Hematopoietic multipotent progenitor cell treated with erythropoietin and hydrocortisone succinate and interleukin-3 and kit ligand, for 6 days (in vitro differentiated cells): ENCODE results near the gene SIK2.
A peak's percentile ranks its signal among the peaks of the same experiment; 100 is the strongest.

Experiments used
- DNase-seq: peaks from one replicate; pipeline ENCODE4 v3.0.0-alpha.2; 2015

The SIK2 gene

DNA sequence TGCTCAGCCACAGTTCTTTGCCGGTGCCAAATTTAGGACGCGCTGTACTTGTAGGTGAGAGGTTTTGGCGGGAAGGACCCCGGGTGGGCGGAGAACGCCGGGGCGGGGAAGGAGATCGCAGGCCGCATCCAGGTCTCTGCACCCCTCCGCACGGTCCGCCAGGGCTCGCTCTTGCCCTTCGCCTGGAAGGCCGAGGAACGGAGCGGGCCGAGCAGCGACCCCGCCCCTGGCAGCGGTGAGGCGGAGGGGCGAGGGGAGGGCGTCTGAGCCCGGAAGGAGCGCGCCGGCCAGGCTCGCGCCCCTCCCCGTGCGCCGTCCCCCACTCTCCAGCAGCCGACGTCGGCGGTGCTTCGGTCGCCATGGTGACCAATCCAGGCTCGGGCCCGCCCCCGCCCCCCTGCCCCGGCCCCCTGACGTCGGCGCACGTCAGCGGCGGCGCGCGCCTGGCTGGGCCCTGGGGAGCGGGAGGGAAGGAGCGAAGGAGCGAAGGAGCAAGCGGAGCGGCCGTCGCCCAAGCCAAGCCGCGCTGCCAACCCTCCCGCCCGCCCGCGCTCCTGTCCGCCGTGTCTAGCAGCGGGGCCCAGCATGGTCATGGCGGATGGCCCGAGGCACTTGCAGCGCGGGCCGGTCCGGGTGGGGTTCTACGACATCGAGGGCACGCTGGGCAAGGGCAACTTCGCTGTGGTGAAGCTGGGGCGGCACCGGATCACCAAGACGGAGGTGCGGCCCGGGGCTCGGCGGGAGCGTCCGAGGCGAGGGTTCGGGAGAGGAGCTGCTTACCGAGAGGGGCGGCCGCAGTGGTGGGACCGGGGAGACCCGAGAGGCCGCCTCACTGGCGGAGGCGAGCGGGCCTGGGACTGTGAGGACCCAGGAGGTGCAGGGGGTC lies at the start of gene SIK2:
SIK2 (plus strand) TSS at position 471 of the 886 bp plus-strand sequence; CDS start at position 586, 115 bp downstream.
- peak; percentile 96 for DNase-seq

GRCh38 chr11:111554532-111554931 lies 47.7 kb upstream of the SIK2 start:
- DNase-seq: no peak

GRCh38 chr11:111555255-111555654 lies 47.0 kb upstream of the SIK2 start:
- no peak for DNase-seq

GRCh38 chr11:111557425-111558111 lies 44.7 kb upstream of the SIK2 start:
- no peak for DNase-seq

- no peak for DNase-seq
Observed at GRCh38 chr11:111559800-111560464, 42.3 kb upstream of the SIK2 start.

GRCh38 chr11:111560800-111561199 lies 41.4 kb upstream of the SIK2 start:
- no peak for DNase-seq

DNA sequence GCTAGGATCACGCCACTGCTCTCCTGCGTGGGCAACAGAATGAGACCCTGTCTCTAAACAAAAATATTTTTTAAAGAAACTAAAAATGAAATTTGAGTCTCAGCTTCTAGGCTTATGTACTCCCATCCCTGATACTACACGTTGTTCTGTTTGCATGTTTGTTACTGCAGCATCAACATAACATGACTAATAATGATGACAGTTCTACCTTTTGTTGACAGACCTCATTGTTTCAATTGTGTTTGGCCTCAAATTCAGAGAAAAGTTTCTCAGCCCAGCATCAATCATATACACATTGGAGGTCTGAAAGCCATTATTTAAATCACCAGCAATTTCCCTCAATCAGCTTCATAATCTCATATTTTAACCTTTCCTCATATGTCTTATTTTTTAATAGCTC lies 40.9 kb upstream of the SIK2 start:
- DNase-seq: no peak

DNA sequence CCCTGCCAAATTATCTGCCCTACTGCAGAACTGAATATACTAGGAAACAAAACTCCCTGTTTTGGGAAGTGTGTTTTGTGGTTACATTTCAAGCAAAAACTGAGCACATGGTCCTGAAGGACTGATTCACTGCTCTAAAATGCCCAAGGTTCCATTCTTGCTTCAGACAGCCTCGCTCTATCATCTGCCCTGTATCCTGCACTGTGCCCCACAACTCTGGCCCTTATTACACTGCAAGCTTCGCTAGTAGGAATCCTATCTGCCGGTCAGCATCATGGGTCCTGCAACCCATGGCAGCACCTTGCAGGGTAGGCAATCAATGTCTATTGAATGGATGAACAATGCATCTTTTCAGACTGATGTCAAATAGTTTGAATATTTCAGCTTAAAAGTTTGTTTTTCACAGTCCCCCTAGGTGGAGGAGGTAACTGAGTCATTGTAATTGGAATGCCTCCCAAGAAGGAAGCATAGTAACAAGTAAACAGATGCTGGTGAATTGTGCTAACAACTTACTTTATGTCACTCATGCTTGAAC lies 40.4 kb upstream of the SIK2 start:
- no peak for DNase-seq

GRCh38 chr11:111562692-111563389 lies 39.4 kb upstream of the SIK2 start:
- DNase-seq: no peak

DNA sequence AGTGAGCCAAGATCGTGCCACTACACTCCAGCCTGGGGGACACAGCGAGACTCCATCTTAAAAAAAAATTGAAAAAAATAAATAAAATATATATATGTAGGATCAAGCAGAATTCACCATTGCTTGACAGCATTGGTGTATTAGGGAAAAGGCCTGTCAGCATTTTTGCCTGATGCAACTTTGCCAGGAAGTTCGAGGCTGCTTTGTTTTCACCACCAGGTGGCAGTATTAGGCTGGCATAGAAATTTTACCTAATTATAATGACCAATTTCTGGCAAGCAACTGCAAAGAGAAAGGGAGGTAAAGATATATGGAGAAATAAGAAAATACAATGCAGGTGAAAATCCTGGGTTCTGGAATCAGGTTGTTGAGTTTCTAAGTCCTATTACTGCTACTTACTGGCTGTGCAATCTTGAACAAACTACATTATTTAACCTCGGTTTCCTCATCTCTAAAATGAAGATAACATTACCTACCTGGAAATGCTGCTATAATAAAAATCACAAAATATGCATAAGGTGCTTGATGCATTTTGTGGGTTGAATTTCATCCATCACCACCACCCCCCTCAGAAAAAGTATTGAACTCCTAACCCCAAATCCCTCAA lies 37.0 kb upstream of the SIK2 start:
- peak; percentile 82 for DNase-seq

- no peak for DNase-seq
Observed at GRCh38 chr11:111566324-111566723, 35.9 kb upstream of the SIK2 start.

- DNase-seq: no peak
Observed at GRCh38 chr11:111569476-111569875, 32.8 kb upstream of the SIK2 start.

- no peak for DNase-seq
Observed at GRCh38 chr11:111570796-111571195, 31.5 kb upstream of the SIK2 start.

DNA sequence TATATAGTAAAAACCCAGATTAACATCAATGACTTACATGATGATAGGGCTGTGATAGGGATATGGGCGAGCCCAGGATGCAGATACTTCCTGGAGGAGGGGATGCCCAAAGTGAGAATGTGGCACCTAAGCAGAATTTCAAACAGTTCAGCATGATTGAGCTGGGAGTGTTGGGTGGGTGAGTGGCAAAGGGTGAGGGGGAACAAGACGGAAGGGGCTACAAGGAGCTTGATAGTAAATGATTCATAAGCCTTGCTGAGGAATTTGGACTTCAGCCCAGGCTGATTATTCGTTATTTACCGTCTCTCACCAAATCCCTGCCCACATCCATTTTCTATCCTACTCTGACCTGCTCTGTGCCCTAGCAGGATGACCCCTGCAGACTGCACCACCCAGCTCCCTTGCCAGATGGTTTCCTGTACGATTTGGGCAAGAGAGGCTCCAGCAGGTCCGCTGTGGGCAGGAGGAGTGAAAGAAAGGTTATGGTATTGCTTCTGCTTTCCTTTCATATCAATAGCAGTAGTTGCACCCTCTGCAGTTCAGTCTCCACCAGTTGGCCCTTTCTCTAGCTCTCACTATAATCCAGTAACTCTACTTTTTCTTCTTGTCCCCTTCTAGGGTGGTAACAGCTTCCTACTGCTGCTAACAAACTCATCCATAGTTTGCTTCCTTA lies 30.3 kb upstream of the SIK2 start:
- no peak for DNase-seq

DNA sequence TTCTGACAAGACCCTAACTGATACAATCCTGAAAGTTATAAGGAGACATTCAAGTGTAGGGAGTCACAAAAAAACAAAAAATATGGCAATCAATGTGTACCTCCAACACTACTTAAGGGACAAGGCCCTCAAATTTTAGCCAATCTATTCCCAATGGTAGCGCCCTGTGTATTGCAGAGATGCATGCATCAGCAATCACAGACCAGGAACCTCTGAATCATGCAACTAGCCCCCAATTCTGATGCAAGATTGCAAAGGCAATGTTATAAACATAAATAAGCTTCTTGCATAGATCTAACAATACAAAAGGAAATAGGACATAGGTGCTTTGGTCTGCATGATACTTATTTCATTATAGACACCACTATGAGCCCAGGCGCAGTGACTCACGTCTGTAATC lies 29.7 kb upstream of the SIK2 start:
- DNase-seq: no peak

DNA sequence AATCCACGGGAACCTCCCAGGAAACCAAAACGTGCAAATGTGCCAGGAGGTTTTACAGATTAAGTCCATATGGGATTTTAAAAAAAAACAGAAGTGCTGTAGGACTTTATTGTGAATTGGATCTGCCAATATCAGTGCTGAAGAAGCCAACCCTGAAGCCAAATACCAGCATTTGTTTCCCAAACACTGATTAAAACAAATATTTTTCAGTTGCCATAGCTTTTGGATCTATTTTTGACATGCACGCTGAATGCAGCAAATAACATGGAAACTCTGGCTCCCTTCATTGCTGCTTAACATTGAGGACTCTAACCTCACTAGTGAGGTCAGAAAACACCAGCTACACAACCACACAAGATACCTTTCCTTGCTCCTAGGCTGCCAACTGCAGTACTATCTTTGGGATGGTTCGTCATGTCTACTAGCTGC lies 28.4 kb upstream of the SIK2 start:
- no peak for DNase-seq

DNA sequence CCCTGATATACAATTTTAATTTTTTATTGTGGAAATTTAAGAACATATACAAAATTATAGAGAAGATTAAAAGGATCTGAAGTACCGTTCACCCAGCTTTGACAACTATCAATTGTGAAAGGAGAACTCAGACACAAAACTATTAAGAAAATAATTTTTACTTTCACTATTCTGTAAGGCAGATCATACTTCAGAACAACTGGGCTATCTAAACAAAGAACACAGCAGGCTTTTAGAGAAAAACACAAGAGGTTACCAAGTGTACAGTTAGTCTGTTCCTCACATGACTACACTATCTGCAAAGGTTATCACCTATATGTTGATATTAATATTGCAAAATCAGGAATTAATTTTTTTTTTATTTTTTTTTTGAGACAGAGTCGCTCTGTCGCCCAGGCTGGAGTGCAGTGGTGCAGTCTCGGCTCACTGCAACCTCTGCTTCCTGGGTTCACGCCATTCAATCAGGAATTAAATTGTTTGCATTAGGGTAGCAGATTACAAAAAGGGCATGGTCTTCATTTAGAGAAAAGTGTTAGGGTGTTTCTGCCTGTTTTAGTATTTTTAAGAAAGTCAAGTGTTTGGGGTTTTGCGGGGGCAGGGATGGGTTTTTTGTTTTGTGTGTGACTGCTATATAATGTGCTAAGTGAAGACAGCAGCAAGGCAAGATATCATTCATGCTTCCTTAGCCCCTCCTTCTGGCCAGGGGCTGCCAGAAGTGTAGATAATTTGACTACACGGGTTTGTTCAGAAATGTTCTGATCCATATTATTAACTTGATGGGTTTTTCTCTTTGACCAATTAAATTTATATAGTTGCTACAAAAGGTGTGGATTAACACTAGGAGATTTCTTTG lies 27.6 kb upstream of the SIK2 start:
- peak; percentile 48 for DNase-seq

DNA sequence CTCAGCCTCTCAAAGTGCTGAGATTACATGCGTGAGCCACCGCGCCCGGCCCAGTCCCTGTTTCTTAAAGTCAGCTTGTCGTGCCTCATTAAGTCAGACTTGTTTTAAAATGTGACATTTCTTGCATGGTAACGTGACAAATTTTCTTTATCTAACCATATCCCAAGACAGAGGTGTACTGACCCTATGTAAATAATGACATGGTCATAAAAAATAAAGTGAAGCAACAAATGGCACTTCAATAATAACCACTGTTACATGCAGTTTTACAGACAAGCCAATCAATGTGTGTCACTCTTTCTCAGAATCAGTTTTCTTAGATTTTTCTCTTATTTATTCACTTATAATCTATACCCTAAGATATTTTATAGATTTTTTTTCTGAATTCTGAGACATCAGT lies 26.5 kb upstream of the SIK2 start:
- no peak for DNase-seq

GRCh38 chr11:111577821-111578220 lies 24.4 kb upstream of the SIK2 start:
- DNase-seq: no peak

- no peak for DNase-seq
Observed at GRCh38 chr11:111581341-111581740, 20.9 kb upstream of the SIK2 start.

- DNase-seq: peak; percentile 37
Observed at GRCh38 chr11:111582163-111582562, 20.1 kb upstream of the SIK2 start.
